HEK293T (cell line): ENCODE results near the gene SCARB1.

Experiments used
- FOXK2 ChIP-seq: fragments of 450-650 bp; IDR thresholded peaks from 2 replicates; pipeline ENCODE4 v1.6.1; 2016; ENCODE audit warnings: mild to moderate bottlenecking
- HDGF ChIP-seq: fragments of 450-650 bp; IDR thresholded peaks from 2 replicates; pipeline ENCODE4 v1.6.1; 2017; ENCODE audit warnings: antibody characterized with exemption, borderline replicate concordance
- SP1 ChIP-seq: fragments of 450-650 bp; IDR thresholded peaks from 2 replicates; pipeline ENCODE4 v1.6.1; 2017

DNA sequence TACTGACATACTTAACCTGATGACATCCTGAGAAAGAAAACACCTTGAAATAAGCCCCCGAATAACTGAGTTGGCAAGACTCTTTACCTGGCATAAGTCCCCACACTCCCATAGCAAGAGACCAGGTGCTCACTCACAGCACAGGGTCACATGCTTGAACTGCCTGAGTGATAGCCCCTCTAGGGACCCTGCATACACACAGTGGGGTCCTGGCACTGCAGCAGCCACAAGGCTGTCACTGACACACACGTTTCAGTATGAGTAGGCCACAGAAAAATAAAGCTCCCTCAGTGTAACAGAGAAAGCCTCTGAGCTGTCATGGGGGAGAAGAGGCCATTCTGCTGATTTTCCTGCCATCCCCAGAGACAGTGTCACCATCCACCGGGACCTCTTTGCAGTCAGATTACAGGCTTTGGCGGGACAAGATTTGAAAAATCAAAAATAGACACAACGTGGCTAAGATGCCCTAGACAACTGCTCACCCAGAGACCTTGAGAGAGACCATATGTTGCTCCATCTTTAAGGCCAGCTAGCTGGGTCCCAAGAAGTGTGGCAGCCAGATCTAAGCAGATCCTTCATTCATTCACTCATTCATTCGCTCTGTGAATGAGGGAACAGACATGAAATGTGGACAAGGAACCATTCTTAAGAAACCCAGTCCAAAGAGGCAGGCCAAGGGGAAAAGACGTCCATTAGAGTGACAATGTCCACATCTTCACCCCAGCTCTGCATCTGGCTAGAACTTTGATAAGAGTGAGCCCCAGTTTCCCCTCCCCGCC lies 1.6 kb downstream of the SCARB1 start:
- TF ChIP-seq HDGF: no peak
- no peak for TF ChIP-seq FOXK2
- TF ChIP-seq SP1: no peak
